SK-N-MC (cell line): ENCODE results near the gene PPARG.

Source experiments
- DNase-seq: peaks from one replicate; pipeline ENCODE4 v3.0.0-alpha.2; 2011; ENCODE audit warnings: low read depth, low spot score
- H3K27ac ChIP-seq: fragments of 200-600 bp; sonication (generic); 2 replicates; pipeline ENCODE4 v1.5.1; 2016; ENCODE audit warnings: mixed run types
- H3K36me3 ChIP-seq: fragments of 200-600 bp; sonication (generic); 2 replicates; pipeline ENCODE4 v1.6.1; 2017; ENCODE audit warnings: antibody characterized with exemption, low read length, mixed read lengths; ENCODE audit not compliant: insufficient read depth
- H3K4me3 ChIP-seq: fragments of 200-600 bp; sonication (generic); 2 replicates; pipeline ENCODE4 v1.5.1; 2016
- H3K9ac ChIP-seq: fragments of 200-600 bp; sonication (generic); 2 replicates; pipeline ENCODE4 v1.8.0; 2017; ENCODE audit warnings: mixed run types, mixed read lengths; ENCODE audit not compliant: insufficient read length
- H3K9me3 ChIP-seq: fragments of 200-600 bp; sonication (generic); 2 replicates; pipeline ENCODE4 v1.6.1; 2017; ENCODE audit warnings: low read depth, mild to moderate bottlenecking, antibody characterized with exemption, low read length, moderate library complexity, mixed read lengths
- EZH2 ChIP-seq: fragments of 200-600 bp; sonication (generic); IDR thresholded peaks from one replicate; pipeline ENCODE4 v1.6.1; 2017; ENCODE audit warnings: antibody characterized with exemption
- FOXP2 ChIP-seq: optimal IDR thresholded peaks from 2 replicates; pipeline ENCODE3; 2011; ENCODE audit warnings: mild to moderate bottlenecking, moderate library complexity; ENCODE audit not compliant: insufficient read depth; ENCODE audit errors: extremely low read length, control extremely low read depth
- POLR2AphosphoS5 ChIP-seq: IDR thresholded peaks from 2 replicates; pipeline ENCODE4 v1.6.1; 2012; ENCODE audit warnings: mild to moderate bottlenecking, low read depth, low read length, borderline replicate concordance

PPARG gene

GRCh38 chr3:12439161-12439940 lies 150.5 kb downstream of the PPARG start:
- H3K9me3 ChIP-seq, result no peaks in the 10 kb centered on the region

GRCh38 chr3:12440927-12441714 lies 152.3 kb downstream of the PPARG start:
- H3K4me3 ChIP-seq, result no peak overlapping the region
- no peaks in the 10 kb centered on the region for H3K36me3 ChIP-seq
- no peak for TF ChIP-seq EZH2
- TF ChIP-seq POLR2AphosphoS5, result no peak
- no peak for TF ChIP-seq FOXP2
- H3K9ac ChIP-seq, result no peak overlapping the region
- no peak for DNase-seq
- H3K27ac ChIP-seq, result no peak overlapping the region
- no peaks in the 10 kb centered on the region for H3K9me3 ChIP-seq

More at GRCh38 chr3:12439161-12439940, 150.5 kb downstream of the PPARG start:
- Histone ChIP-seq H3K36me3 (no peaks in the 10 kb centered on the region), H3K9ac (no peak overlapping the region), H3K27ac (no peak overlapping the region), H3K4me3 (no peak overlapping the region)
- TF ChIP-seq POLR2AphosphoS5, result no peak
- DNase-seq, result no peak

- H3K9ac ChIP-seq, result no peak overlapping the region
- no peak for DNase-seq
- no peaks in the 10 kb centered on the region for H3K9me3 ChIP-seq
- H3K27ac ChIP-seq, result no peak overlapping the region
- H3K4me3 ChIP-seq, result no peak overlapping the region
- no peaks in the 10 kb centered on the region for H3K36me3 ChIP-seq
- TF ChIP-seq POLR2AphosphoS5 (no peak), EZH2 (no peak), FOXP2 (no peak)
These were observed 154.0 kb downstream of the PPARG start for GRCh38 chr3:12442654-12443501.

GRCh38 chr3:12443781-12444522 lies 155.1 kb downstream of the PPARG start:
- H3K9ac ChIP-seq, result no peak overlapping the region
- no peaks in the 10 kb centered on the region for H3K9me3 ChIP-seq
- TF ChIP-seq EZH2 (no peak), POLR2AphosphoS5 (no peak), FOXP2 (no peak)
- no peak overlapping the region for H3K27ac ChIP-seq
- no peak overlapping the region for H3K4me3 ChIP-seq
- H3K36me3 ChIP-seq, result no peaks in the 10 kb centered on the region
- DNase-seq, result no peak

GRCh38 chr3:12444582-12445471 lies 156.0 kb downstream of the PPARG start:
- TF ChIP-seq EZH2 (no peak), POLR2AphosphoS5 (no peak), FOXP2 (no peak)
- no peak for DNase-seq
- Histone ChIP-seq H3K9ac (no peak overlapping the region), H3K9me3 (no peaks in the 10 kb centered on the region), H3K4me3 (no peak overlapping the region), H3K27ac (no peak overlapping the region), H3K36me3 (no peaks in the 10 kb centered on the region)

GRCh38 chr3:12445523-12446240 lies 156.8 kb downstream of the PPARG start:
- no peaks in the 10 kb centered on the region for H3K9me3 ChIP-seq
- TF ChIP-seq POLR2AphosphoS5, result no peak
- no peak for TF ChIP-seq FOXP2
- TF ChIP-seq EZH2, result no peak
- H3K36me3 ChIP-seq, result no peaks in the 10 kb centered on the region
- H3K9ac ChIP-seq, result no peak overlapping the region
- DNase-seq, result no peak
- H3K4me3 ChIP-seq, result no peak overlapping the region
- H3K27ac ChIP-seq, result no peak overlapping the region

- H3K27ac ChIP-seq, result no peak overlapping the region
- no peaks in the 10 kb centered on the region for H3K36me3 ChIP-seq
- H3K9me3 ChIP-seq, result no peaks in the 10 kb centered on the region
- no peak overlapping the region for H3K9ac ChIP-seq
- H3K4me3 ChIP-seq, result no peak overlapping the region
- no peak for TF ChIP-seq POLR2AphosphoS5
- no peak for DNase-seq
These were observed 157.4 kb downstream of the PPARG start for GRCh38 chr3:12446298-12446697.
